Tibial nerve (tissue), 4 donors: ENCODE results near the gene SFI1.

Experiments
- EP300 ChIP-seq, 2 donors: sonication (generic); formaldehyde crosslinking; IDR thresholded peaks; one replicate each; pipeline ENCODE4 v1.6.1; 2017; ENCODE audit warnings: antibody characterized with exemption in 2 of 2, mild to moderate bottlenecking in 1 of 2
- POLR2A ChIP-seq, 2 donors: fragments of 450-650 bp; IDR thresholded peaks; one replicate each; pipeline ENCODE4 v1.6.1; 2017; ENCODE audit warnings: antibody characterized with exemption in 2 of 2, mild to moderate bottlenecking in 2 of 2, moderate library complexity in 2 of 2
- TF ChIP-seq, protein P1 (sequence below), 5 experiments: fragments of 200-600 bp in 3 of 5; fragments of 450-650 bp in 2 of 5; sonication (generic) in 3 of 5; IDR thresholded peaks; one replicate each; pipeline ENCODE4 v1.5.1; 2016 to 2019; ENCODE audit warnings: antibody characterized with exemption in 5 of 5, mild to moderate bottlenecking in 3 of 5, moderate library complexity in 2 of 5

DNA sequence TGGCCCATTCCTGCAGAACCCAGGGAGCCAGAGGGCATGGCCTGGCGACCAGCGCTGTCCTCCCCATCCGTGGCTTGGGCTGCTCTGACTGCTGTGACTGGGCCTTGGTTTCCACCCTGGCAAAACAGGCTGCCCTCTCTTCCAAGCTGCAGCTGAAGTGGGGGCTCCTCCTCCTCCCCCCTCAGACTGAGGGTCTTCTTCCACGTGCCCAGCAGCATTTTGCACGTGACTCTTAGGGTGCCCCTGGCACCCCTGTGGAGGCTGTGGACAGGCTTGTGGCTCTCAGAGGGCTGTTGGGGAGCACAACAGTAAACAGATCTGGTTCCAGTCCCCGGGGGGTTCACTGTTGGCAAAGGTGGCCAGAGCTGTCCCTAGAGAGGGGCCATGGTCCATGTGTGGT, 114.3 kb downstream of the SFI1 start:
- TF ChIP-seq, protein P1, sequence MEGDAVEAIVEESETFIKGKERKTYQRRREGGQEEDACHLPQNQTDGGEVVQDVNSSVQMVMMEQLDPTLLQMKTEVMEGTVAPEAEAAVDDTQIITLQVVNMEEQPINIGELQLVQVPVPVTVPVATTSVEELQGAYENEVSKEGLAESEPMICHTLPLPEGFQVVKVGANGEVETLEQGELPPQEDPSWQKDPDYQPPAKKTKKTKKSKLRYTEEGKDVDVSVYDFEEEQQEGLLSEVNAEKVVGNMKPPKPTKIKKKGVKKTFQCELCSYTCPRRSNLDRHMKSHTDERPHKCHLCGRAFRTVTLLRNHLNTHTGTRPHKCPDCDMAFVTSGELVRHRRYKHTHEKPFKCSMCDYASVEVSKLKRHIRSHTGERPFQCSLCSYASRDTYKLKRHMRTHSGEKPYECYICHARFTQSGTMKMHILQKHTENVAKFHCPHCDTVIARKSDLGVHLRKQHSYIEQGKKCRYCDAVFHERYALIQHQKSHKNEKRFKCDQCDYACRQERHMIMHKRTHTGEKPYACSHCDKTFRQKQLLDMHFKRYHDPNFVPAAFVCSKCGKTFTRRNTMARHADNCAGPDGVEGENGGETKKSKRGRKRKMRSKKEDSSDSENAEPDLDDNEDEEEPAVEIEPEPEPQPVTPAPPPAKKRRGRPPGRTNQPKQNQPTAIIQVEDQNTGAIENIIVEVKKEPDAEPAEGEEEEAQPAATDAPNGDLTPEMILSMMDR (IDR thresholded peaks at IDR 0.05), result no peak
- TF ChIP-seq EP300 (IDR thresholded peaks at IDR 0.05) (no peak), POLR2A (IDR thresholded peaks at IDR 0.05) (no peak)
